ENCODE data around the gene NEURL1.
"Not testable (repeated sequence)": the region's sequence is repeated elsewhere in the genome, so short reads cannot be mapped to it uniquely, and the experiment has no call there.

NEURL1 gene

GRCh38 chr10:103632247-103632642, 138.7 kb downstream of the NEURL1 start:
- DNase-seq, result no peak

GRCh38 chr10:103632871-103633270, 139.4 kb downstream of the NEURL1 start:
- DNase-seq, result not testable (repeated sequence)

- DNase-seq, result no peak
Measured at GRCh38 chr10:103633846-103634245, 140.3 kb downstream of the NEURL1 start.

GRCh38 chr10:103635580-103635979, 142.1 kb downstream of the NEURL1 start:
- no peak for DNase-seq

- DNase-seq, result no peak
Measured at GRCh38 chr10:103636492-103636891, 143.0 kb downstream of the NEURL1 start.

- no peak for DNase-seq
Measured at GRCh38 chr10:103637011-103637410, 143.5 kb downstream of the NEURL1 start.

GRCh38 chr10:103637927-103638557, 144.5 kb downstream of the NEURL1 start:
- no peak for DNase-seq

- no peak for DNase-seq
Measured at GRCh38 chr10:103638948-103639347, 145.4 kb downstream of the NEURL1 start.

GRCh38 chr10:103640436-103641181, 147.1 kb downstream of the NEURL1 start:
- no peak for DNase-seq

GRCh38 chr10:103641326-103641725, 147.8 kb downstream of the NEURL1 start:
- no peak for DNase-seq

Measured in OCI-M1 (cell line).